ENCODE results near the gene CPSF4L.

Gene CPSF4L

DNA sequence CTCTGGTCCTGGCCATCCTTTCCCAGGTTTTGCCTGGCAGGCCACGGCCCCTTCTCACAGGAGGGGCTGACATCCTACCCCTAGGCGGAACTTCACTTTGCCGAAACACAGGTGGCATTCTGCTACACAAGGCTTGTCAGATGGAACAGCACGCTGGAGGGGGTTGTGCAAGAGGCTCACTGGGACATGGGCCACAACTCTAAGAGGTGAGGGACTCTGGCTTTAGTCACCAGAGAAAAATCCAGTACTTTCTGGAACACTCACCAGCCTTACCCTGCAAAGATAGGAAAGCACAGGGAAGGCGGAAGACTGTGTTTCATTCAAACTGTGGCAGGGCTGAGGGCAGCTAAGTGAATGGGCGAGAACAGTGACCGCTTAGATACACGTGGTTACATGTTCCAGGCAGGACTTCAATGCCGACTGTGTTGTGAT, 31.8 kb upstream of the CPSF4L start:
- no peaks in the 10 kb centered on the region for H3F3A ChIP-seq (ENCODE audit: insufficient read depth, low read length)
- TF ChIP-seq, protein P1, sequence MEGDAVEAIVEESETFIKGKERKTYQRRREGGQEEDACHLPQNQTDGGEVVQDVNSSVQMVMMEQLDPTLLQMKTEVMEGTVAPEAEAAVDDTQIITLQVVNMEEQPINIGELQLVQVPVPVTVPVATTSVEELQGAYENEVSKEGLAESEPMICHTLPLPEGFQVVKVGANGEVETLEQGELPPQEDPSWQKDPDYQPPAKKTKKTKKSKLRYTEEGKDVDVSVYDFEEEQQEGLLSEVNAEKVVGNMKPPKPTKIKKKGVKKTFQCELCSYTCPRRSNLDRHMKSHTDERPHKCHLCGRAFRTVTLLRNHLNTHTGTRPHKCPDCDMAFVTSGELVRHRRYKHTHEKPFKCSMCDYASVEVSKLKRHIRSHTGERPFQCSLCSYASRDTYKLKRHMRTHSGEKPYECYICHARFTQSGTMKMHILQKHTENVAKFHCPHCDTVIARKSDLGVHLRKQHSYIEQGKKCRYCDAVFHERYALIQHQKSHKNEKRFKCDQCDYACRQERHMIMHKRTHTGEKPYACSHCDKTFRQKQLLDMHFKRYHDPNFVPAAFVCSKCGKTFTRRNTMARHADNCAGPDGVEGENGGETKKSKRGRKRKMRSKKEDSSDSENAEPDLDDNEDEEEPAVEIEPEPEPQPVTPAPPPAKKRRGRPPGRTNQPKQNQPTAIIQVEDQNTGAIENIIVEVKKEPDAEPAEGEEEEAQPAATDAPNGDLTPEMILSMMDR (IDR thresholded peaks at IDR 0.05; ENCODE audit: low read length) = no peak
- TF ChIP-seq EZH2phosphoT487 (IDR thresholded peaks at IDR 0.05; ENCODE audit: low read length) (no peak), EZH2 (optimal IDR thresholded peaks at IDR 0.05; ENCODE audit: low read depth, low read length) (no peak)
- H3K79me2 ChIP-seq (ENCODE audit: low read length) = peaks cover 3% of the 10 kb centered on the region; the same call in 1 of the 2 replicates
- no peak overlapping the region for H2AFZ ChIP-seq (ENCODE audit: low read length)
- H3K4me1 ChIP-seq (ENCODE audit: low read length) = peaks cover 21% of the 10 kb centered on the region
- H3K4me2 ChIP-seq (ENCODE audit: low read depth, low read length) = no peak overlapping the region
- no peak overlapping the region for H3K4me3 ChIP-seq (ENCODE audit: low read length)
- no peak overlapping the region for H3K27ac ChIP-seq (ENCODE audit: low read length)
- no peaks in the 10 kb centered on the region for H3K27me3 ChIP-seq (replicated peaks; ENCODE audit: insufficient read depth, low read length)
- no peaks in the 10 kb centered on the region for H3K9me3 ChIP-seq (replicated peaks; ENCODE audit: insufficient read depth, low read length)
- no peak for DNase-seq
- no peaks in the 10 kb centered on the region for H4K20me1 ChIP-seq (ENCODE audit: insufficient read depth, low read length)
- no peak overlapping the region for H3K9ac ChIP-seq (ENCODE audit: low read length)
- no peaks in the 10 kb centered on the region for H3K9me2 ChIP-seq (replicated peaks; ENCODE audit: insufficient read depth, low read length)
- H3K36me3 ChIP-seq (replicated peaks; ENCODE audit: insufficient read depth, low read length) = no peaks in the 10 kb centered on the region

DNA sequence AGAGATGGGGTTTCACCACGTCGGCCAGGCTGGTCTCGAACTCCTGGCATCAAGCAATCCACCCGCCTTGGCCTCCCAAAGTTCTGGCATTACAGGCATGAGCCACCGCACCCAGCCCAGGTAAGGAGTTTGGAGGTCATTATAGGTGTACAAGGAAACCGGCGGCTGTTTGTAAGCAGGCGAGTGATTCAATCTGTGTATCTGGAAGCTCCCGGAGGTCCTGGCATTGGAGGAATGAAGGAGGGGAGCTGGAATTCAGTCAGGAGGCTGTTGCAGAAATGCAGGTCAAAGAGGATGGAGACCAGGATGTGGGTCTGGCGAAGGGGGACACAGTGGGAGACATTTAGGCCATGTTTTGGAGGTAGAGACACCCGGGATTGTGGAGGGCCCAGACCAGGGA, 31.4 kb upstream of the CPSF4L start:
- Histone ChIP-seq H3K9me3 (replicated peaks; ENCODE audit: insufficient read depth, low read length) (no peaks in the 10 kb centered on the region), H3K79me2 (ENCODE audit: low read length) (peaks cover 3% of the 10 kb centered on the region; the same call in 1 of the 2 replicates), H3K9me2 (replicated peaks; ENCODE audit: insufficient read depth, low read length) (no peaks in the 10 kb centered on the region), H3K4me3 (ENCODE audit: low read length) (no peak overlapping the region), H3K4me2 (ENCODE audit: low read depth, low read length) (no peak overlapping the region), H4K20me1 (ENCODE audit: insufficient read depth, low read length) (no peaks in the 10 kb centered on the region), H3F3A (ENCODE audit: insufficient read depth, low read length) (no peaks in the 10 kb centered on the region), H2AFZ (ENCODE audit: low read length) (no peak overlapping the region), H3K27me3 (replicated peaks; ENCODE audit: insufficient read depth, low read length) (no peaks in the 10 kb centered on the region), H3K4me1 (ENCODE audit: low read length) (peaks cover 21% of the 10 kb centered on the region), H3K9ac (ENCODE audit: low read length) (no peak overlapping the region), H3K36me3 (replicated peaks; ENCODE audit: insufficient read depth, low read length) (no peaks in the 10 kb centered on the region), H3K27ac (ENCODE audit: low read length) (no peak overlapping the region)
- TF ChIP-seq EZH2 (optimal IDR thresholded peaks at IDR 0.05; ENCODE audit: low read depth, low read length) (no peak), EZH2phosphoT487 (IDR thresholded peaks at IDR 0.05; ENCODE audit: low read length) (no peak)
- TF ChIP-seq, protein P1 (IDR thresholded peaks at IDR 0.05; ENCODE audit: low read length) = no peak
- no peak for DNase-seq

DNA sequence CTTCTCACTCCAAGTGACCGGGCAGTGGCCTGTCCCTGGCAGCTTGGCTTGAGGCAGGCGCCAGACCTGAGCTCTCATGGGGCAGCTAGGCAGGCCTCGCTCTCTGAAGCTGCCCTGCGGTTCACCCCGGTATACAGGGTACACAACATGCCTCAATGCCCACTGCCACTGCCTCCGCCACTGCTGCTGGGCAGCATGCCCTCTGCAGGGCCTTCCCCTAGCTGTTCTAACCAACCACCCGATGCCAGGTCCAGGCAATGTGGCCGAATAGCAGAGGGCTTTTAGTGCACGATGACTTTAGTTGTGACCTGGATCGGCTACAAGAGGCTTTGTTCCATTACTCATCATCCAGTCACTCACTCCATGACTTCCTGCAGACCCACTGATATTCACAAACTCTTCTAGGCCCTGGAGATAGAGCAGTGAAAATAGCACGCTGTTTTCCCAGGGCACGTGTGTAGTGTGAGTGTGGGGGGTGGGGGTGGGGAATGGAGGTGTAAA, 30.4 kb upstream of the CPSF4L start:
- Histone ChIP-seq H3K9me3 (replicated peaks; ENCODE audit: insufficient read depth, low read length) (no peaks in the 10 kb centered on the region), H3F3A (ENCODE audit: insufficient read depth, low read length) (no peaks in the 10 kb centered on the region), H3K4me3 (ENCODE audit: low read length) (no peak overlapping the region), H2AFZ (ENCODE audit: low read length) (peak overlapping the region; percentile 81; the same call in 1 of the 2 replicates), H3K27ac (ENCODE audit: low read length) (peak overlapping the region; percentile 73; the same call in 1 of the 2 replicates), H4K20me1 (ENCODE audit: insufficient read depth, low read length) (no peaks in the 10 kb centered on the region), H3K4me2 (ENCODE audit: low read depth, low read length) (peak overlapping the region; percentile 94), H3K27me3 (replicated peaks; ENCODE audit: insufficient read depth, low read length) (no peaks in the 10 kb centered on the region), H3K36me3 (replicated peaks; ENCODE audit: insufficient read depth, low read length) (no peaks in the 10 kb centered on the region), H3K4me1 (ENCODE audit: low read length) (peaks cover 21% of the 10 kb centered on the region), H3K9ac (ENCODE audit: low read length) (peak overlapping the region; percentile 61; the same call in 1 of the 2 replicates), H3K9me2 (replicated peaks; ENCODE audit: insufficient read depth, low read length) (no peaks in the 10 kb centered on the region), H3K79me2 (ENCODE audit: low read length) (peaks cover 3% of the 10 kb centered on the region; the same call in 1 of the 2 replicates)
- TF ChIP-seq, protein P1 (IDR thresholded peaks at IDR 0.05; ENCODE audit: low read length) = no peak
- no peak for TF ChIP-seq EZH2 (optimal IDR thresholded peaks at IDR 0.05; ENCODE audit: low read depth, low read length)
- no peak for TF ChIP-seq EZH2phosphoT487 (IDR thresholded peaks at IDR 0.05; ENCODE audit: low read length)
- no peak for DNase-seq

All from MM.1S (cell line).